B cell (primary cell): ENCODE results near the gene TIAL1. TPM values are rescaled to one million over a fixed set of nuclear protein-coding genes. Genes with fewer than 3 reads are reported as not detected.

Experiments
- ATAC-seq: fragments of 200-7000 bp; cut with Tn5 transposase; one replicate; pipeline ENCODE4 v1.10.0; 2021; ENCODE audit warnings: low read depth, mild to moderate bottlenecking, moderate number of reproducible peaks, moderate library complexity
- CTCF ChIA-PET: fragments of 350-600 bp; sonication (Branson Sonifier 250); formaldehyde crosslinking; loops from one replicate; lab custom pipeline; 2021; ENCODE audit warnings: antibody characterized with exemption, inconsistent platforms; lab: Charles Lee
- POLR2A ChIA-PET: fragments of 350-600 bp; sonication (Branson Sonifier 250); formaldehyde crosslinking; loops from one replicate; lab custom pipeline; 2021; ENCODE audit warnings: antibody characterized with exemption; lab: Charles Lee
- DNase-seq: peaks from one replicate; pipeline ENCODE4 v3.0.0; 2013
- H2AFZ ChIP-seq: 2 replicates; pipeline ENCODE4 v1.6.1; 2012; ENCODE audit warnings: mild to moderate bottlenecking, low read depth, low read length; ENCODE audit not compliant: insufficient read depth, poor library complexity, severe bottlenecking
- H3K27ac ChIP-seq, 2 donors: 1 replicate in 1 of 2; 2 replicates in 1 of 2; pipeline ENCODE4 v1.5.1; 2012 to 2013; ENCODE audit warnings: low read length in 2 of 2, mild to moderate bottlenecking in 2 of 2, moderate library complexity in 1 of 2
- H3K27me3 ChIP-seq, 4 experiments: fragments of 200-600 bp in 1 of 4; sonication (generic) in 1 of 4; replicated peaks in 1 of 4; 1 replicate in 2 of 4; 2 replicates in 2 of 4; pipeline versions ENCODE4 v1.6.1 to v1.7.0; 2013 to 2016; ENCODE audit warnings: low read length in 3 of 4, mild to moderate bottlenecking in 2 of 4, mixed read lengths in 1 of 4, moderate library complexity in 1 of 4; ENCODE audit not compliant: insufficient read depth in 4 of 4, control insufficient read depth in 3 of 4; ENCODE audit errors: control extremely low read depth in 1 of 4
- H3K36me3 ChIP-seq, 2 experiments: replicated peaks in 1 of 2; 1 replicate in 1 of 2; 2 replicates in 1 of 2; pipeline versions ENCODE4 v1.6.1 to v1.7.1; 2013; ENCODE audit warnings: low read length in 1 of 2; ENCODE audit not compliant: insufficient read depth in 2 of 2, control insufficient read depth in 1 of 2; ENCODE audit errors: control extremely low read depth in 1 of 2, extremely low read depth in 1 of 2
- H3K4me1 ChIP-seq, 2 donors: fragments of 200-600 bp in 1 of 2; sonication (generic) in 1 of 2; 1 replicate in 1 of 2; 2 replicates in 1 of 2; pipeline versions ENCODE4 v1.5.1 to v1.6.1; 2013 to 2017; ENCODE audit warnings: low read length in 2 of 2; ENCODE audit not compliant: control insufficient read depth in 2 of 2, insufficient read depth in 2 of 2
- H3K4me2 ChIP-seq: replicated peaks from 2 replicates; pipeline ENCODE3; 2012; ENCODE audit warnings: mild to moderate bottlenecking, low read depth, low read length; ENCODE audit not compliant: poor library complexity, severe bottlenecking
- H3K4me3 ChIP-seq, 5 experiments: fragments of 200-600 bp in 1 of 5; sonication (generic) in 1 of 5; 1 replicate in 3 of 5; 2 replicates in 2 of 5; pipeline versions ENCODE4 v1.5.1 to v1.7.0; 2011 to 2016; ENCODE audit warnings: low read length in 4 of 5, mild to moderate bottlenecking in 4 of 5, low read depth in 2 of 5, control low read depth in 1 of 5, moderate library complexity in 1 of 5; ENCODE audit not compliant: insufficient read depth in 1 of 5; ENCODE audit errors: control extremely low read depth in 1 of 5, extremely low read depth in 1 of 5
- H3K79me2 ChIP-seq: fragments of 200-600 bp; sonication (generic); one replicate; pipeline ENCODE4 v1.6.0; 2016; ENCODE audit warnings: low read length; ENCODE audit not compliant: control insufficient read depth, insufficient read depth
- H3K9ac ChIP-seq: fragments of 200-600 bp; sonication (generic); 2 replicates; pipeline ENCODE4 v1.6.1; 2017; ENCODE audit warnings: mild to moderate bottlenecking, low read length, moderate library complexity
- H3K9me3 ChIP-seq, 3 donors: one replicate each; pipeline versions ENCODE4 v1.6.1 to v1.7.1; 2013; ENCODE audit warnings: low read length in 2 of 3; ENCODE audit not compliant: control insufficient read depth in 2 of 3, insufficient read depth in 1 of 3; ENCODE audit errors: control extremely low read depth in 1 of 3
- H4K20me1 ChIP-seq: 2 replicates; pipeline ENCODE4 v1.6.0; 2012; ENCODE audit warnings: mild to moderate bottlenecking, low read length; ENCODE audit not compliant: insufficient read depth, control insufficient read depth, poor library complexity, severe bottlenecking
- H3K27ac Mint-ChIP-seq: one replicate; pipeline ENCODE4 v1.8.0; 2021; ENCODE audit warnings: mixed read lengths
- H3K27me3 Mint-ChIP-seq: one replicate; pipeline ENCODE4 v1.8.0; 2021; ENCODE audit warnings: mixed read lengths
- H3K4me1 Mint-ChIP-seq: one replicate; pipeline ENCODE4 v1.8.0; 2021; ENCODE audit warnings: mixed read lengths
- H3K4me3 Mint-ChIP-seq: one replicate; pipeline ENCODE4 v1.8.0; 2021; ENCODE audit warnings: mixed read lengths
- H3K9me3 Mint-ChIP-seq: one replicate; pipeline ENCODE4 v1.8.0; 2022; ENCODE audit warnings: mixed read lengths; ENCODE audit not compliant: insufficient read depth
- CTCF ChIP-seq: fragments of 200-600 bp; IDR thresholded peaks from one replicate; pipeline ENCODE4 v1.8.0; 2022; ENCODE audit warnings: antibody characterized with exemption, mild to moderate bottlenecking
- EZH2 ChIP-seq: IDR thresholded peaks from 2 replicates; pipeline ENCODE4 v1.6.1; 2012; ENCODE audit warnings: borderline replicate concordance, low read depth, mild to moderate bottlenecking, moderate library complexity, low read length; ENCODE audit not compliant: insufficient read depth, poor library complexity, severe bottlenecking
- WGBS: methylation state at CpG from one replicate; pipeline ENCODE4 v1.1.5; 2013; ENCODE audit warnings: missing lambda C conversion rate; ENCODE audit not compliant: insufficient coverage; 5-methylcytosine and 5-hydroxymethylcytosine counted together
- intact Hi-C: fragments of 100-400 bp; cut with micrococcal nuclease; formaldehyde crosslinking; loops from one replicate; pipeline ENCODE4 v1.10.0; 2022
- polyA plus RNA-seq: library from polyadenylated mRNA; depleted of rRNA; stranded (reverse); fragments of >200 nt; gene quantifications from 2 replicates; pipeline ENCODE4 v1.2.3, GENCODE V29; 2012
- total RNA-seq, 2 donors: library from RNA; stranded (reverse); fragments of 120-200 nt in 1 of 2; gene quantifications; 1 replicate in 1 of 2; 2 replicates in 1 of 2; pipeline versions ENCODE4 v1.2.3 to v1.2.4, GENCODE V29; 2013 to 2022

The TIAL1 gene
- total and polyA plus RNA-seq, 2 donors (not counting 1 experiment from before 2014, with no cell fraction given): 98.5 to 159 TPM

GRCh38 chr10:119619215-119619614 lies 22.5 kb upstream of the TIAL1 start:
- no peak overlapping the region for H3K9ac ChIP-seq
- no peaks in the 10 kb centered on the region for H4K20me1 ChIP-seq
- no peaks in the 10 kb centered on the region for H3K79me2 ChIP-seq
- 88% methylated on average over 2 of the region's 2 CpGs for WGBS
- H3K9me3 ChIP-seq: no peaks in the 10 kb centered on the region
- no peak overlapping the region for H2AFZ ChIP-seq
- no peaks in the 10 kb centered on the region for H3K9me3 Mint-ChIP-seq
- H3K4me3 ChIP-seq: no peak overlapping the region
- H3K4me1 ChIP-seq: no peaks in the 10 kb centered on the region
- no peaks in the 10 kb centered on the region for H3K27me3 Mint-ChIP-seq
- H3K27ac Mint-ChIP-seq: no peak overlapping the region
- ChIA-PET POLR2A (no interaction called here), CTCF (no interaction called here)
- no peak for ATAC-seq
- peaks cover 2% of the 10 kb centered on the region for H3K4me1 Mint-ChIP-seq
- intact Hi-C loops: no loop called here
- H3K36me3 ChIP-seq: no peaks in the 10 kb centered on the region
- H3K27ac ChIP-seq: no peak overlapping the region
- H3K4me3 Mint-ChIP-seq: no peak overlapping the region
- TF ChIP-seq EZH2: no peak
- no peak for TF ChIP-seq CTCF
- no peaks in the 10 kb centered on the region for H3K27me3 ChIP-seq
- no peak for DNase-seq
- no peak overlapping the region for H3K4me2 ChIP-seq

GRCh38 chr10:119616882-119617570 lies 20.3 kb upstream of the TIAL1 start:
- H3K27ac ChIP-seq: no peak overlapping the region
- no peaks in the 10 kb centered on the region for H3K9me3 ChIP-seq
- no peaks in the 10 kb centered on the region for H3K79me2 ChIP-seq
- H3K9ac ChIP-seq: no peak overlapping the region
- CTCF ChIA-PET: no interaction called here
- intact Hi-C loops: no loop called here
- Mint-ChIP-seq H3K4me3 (no peak overlapping the region), H3K27ac (no peak overlapping the region), H3K4me1 (peaks cover 2% of the 10 kb centered on the region), H3K27me3 (no peaks in the 10 kb centered on the region), H3K9me3 (no peaks in the 10 kb centered on the region)
- DNase-seq (no peak), ATAC-seq (no peak)
- H3K4me1 ChIP-seq: no peaks in the 10 kb centered on the region
- H3K27me3 ChIP-seq: no peaks in the 10 kb centered on the region
- no peak overlapping the region for H2AFZ ChIP-seq
- TF ChIP-seq CTCF: no peak
- TF ChIP-seq EZH2: no peak
- H3K4me2 ChIP-seq: no peak overlapping the region
- H3K36me3 ChIP-seq: no peaks in the 10 kb centered on the region
- POLR2A ChIA-PET: no interaction called here
- no peaks in the 10 kb centered on the region for H4K20me1 ChIP-seq
- H3K4me3 ChIP-seq: no peak overlapping the region
- 76% methylated on average over 4 of the region's 13 CpGs for WGBS
